Measurements from ENCODE around the gene PDCD1. TPM values are rescaled to one million over a fixed set of nuclear protein-coding genes. Genes with fewer than 3 reads are reported as not detected.
"Not testable (repeated sequence)": the region's sequence is repeated elsewhere in the genome, so short reads cannot be mapped to it uniquely, and the experiment has no call there.

The PDCD1 gene
- total RNA-seq, 2 donors from 2014 or later = 0.21 to 0.35 TPM

DNA sequence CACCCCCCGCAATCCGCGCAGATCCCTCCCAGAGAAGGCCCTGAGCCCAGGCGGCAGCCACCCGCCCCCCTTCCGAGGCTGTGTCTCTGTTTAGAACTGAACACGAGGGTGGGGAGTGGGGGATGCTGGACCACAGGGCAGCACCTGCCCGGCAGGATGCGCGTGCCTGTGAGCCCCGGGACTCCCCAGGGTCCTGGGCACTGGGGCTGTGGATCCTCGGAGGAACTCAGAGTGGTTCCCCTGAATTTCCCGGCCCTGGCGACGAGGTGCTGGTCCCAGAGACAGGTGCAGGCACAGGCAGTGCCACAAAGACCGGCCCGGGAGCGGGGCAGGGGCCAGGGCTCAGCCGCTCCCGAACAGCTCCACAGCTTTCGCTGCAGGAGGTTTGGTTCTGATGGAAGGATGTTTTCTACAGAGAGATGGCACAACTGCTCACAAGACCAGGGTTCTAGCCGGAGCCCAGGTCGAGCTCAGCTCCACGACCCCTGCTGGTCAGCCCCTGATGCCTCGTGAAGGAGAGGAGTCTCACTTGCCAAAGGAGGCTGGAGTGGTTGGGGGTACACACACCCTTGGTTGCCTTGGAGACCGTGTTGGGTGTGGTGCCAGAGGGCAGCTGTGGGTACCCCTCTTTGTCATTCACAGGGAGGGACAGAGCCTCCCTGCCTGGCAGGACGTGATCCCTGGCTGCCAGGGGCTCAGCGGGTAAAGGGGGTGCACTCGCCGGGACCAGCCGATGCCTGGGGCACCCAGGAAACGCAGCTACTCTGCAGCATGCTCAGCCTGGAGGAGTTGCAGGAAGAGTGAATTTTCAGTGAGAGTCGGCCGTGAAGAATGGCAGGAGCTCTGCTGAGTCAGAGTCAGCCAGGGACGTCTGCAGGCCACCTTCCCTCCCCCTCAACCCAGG, 54.1 kb downstream of the PDCD1 start:
- no peak overlapping the region for H3K4me3 ChIP-seq
- intact Hi-C loops (cut with DNase I) = no loop called here

DNA sequence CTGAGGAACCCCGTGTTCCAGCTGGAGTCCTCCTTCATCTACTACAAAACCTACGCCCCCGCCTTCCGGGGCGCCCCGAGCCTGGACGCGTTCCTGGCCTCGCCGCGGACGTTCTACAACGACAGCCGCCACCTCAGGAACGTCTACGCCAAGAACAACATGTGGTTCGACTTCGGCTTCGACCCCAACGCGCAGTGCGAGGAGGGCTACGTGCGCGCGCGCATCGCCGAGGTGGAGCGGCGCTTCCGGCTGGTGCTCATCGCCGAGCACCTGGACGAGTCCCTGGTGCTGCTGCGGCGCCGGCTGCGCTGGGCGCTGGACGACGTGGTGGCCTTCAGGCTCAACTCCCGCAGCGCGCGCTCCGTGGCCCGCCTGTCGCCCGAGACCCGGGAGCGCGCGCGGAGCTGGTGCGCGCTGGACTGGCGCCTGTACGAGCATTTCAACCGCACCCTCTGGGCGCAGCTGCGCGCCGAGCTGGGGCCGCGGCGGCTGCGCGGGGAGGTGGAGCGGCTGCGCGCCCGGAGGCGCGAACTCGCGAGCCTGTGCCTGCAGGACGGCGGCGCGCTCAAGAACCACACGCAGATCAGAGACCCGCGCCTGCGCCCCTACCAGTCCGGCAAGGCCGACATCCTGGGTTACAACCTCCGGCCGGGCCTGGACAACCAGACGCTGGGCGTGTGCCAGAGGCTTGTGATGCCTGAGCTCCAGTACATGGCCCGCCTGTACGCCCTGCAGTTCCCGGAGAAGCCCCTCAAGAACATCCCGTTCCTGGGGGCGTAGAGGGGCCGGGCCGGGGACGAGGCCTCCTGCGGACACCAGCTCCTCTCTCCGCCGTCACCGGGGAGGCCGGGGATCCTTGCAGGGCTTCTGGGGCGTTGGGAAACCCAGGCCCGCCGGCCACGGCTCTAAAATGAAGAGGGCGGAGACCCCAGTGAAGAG, 55.0 kb downstream of the PDCD1 start:
- Histone ChIP-seq H3K4me3 (peak overlapping the region; percentile 20), H3K9me3 (no peaks in the 10 kb centered on the region), H3K9ac (ENCODE audit: low read depth in 2 of 2, low read length in 2 of 2) (no peak overlapping the region), H3K27me3 (peaks cover 6% of the 10 kb centered on the region), H3K36me3 (no peaks in the 10 kb centered on the region), H3K27ac (no peak overlapping the region), H3K4me1 (no peaks in the 10 kb centered on the region)
- TF ChIP-seq, protein P1, sequence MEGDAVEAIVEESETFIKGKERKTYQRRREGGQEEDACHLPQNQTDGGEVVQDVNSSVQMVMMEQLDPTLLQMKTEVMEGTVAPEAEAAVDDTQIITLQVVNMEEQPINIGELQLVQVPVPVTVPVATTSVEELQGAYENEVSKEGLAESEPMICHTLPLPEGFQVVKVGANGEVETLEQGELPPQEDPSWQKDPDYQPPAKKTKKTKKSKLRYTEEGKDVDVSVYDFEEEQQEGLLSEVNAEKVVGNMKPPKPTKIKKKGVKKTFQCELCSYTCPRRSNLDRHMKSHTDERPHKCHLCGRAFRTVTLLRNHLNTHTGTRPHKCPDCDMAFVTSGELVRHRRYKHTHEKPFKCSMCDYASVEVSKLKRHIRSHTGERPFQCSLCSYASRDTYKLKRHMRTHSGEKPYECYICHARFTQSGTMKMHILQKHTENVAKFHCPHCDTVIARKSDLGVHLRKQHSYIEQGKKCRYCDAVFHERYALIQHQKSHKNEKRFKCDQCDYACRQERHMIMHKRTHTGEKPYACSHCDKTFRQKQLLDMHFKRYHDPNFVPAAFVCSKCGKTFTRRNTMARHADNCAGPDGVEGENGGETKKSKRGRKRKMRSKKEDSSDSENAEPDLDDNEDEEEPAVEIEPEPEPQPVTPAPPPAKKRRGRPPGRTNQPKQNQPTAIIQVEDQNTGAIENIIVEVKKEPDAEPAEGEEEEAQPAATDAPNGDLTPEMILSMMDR (IDR thresholded peaks at IDR 0.05) = no peak
- intact Hi-C loops (cut with DNase I) = no loop called here
- peak; percentile 26 for DNase-seq

More for the DNA sequence above, 54.1 kb downstream of the PDCD1 start:
- Histone ChIP-seq H3K36me3 (no peaks in the 10 kb centered on the region), H3K27ac (no peak overlapping the region), H3K27me3 (peaks cover 6% of the 10 kb centered on the region), H3K4me1 (no peaks in the 10 kb centered on the region), H3K9me3 (no peaks in the 10 kb centered on the region), H3K9ac (ENCODE audit: low read depth in 2 of 2, low read length in 2 of 2) (no peak overlapping the region)
- TF ChIP-seq, protein P1 (IDR thresholded peaks at IDR 0.05) = no peak
- DNase-seq = peak; percentile 24

DNA sequence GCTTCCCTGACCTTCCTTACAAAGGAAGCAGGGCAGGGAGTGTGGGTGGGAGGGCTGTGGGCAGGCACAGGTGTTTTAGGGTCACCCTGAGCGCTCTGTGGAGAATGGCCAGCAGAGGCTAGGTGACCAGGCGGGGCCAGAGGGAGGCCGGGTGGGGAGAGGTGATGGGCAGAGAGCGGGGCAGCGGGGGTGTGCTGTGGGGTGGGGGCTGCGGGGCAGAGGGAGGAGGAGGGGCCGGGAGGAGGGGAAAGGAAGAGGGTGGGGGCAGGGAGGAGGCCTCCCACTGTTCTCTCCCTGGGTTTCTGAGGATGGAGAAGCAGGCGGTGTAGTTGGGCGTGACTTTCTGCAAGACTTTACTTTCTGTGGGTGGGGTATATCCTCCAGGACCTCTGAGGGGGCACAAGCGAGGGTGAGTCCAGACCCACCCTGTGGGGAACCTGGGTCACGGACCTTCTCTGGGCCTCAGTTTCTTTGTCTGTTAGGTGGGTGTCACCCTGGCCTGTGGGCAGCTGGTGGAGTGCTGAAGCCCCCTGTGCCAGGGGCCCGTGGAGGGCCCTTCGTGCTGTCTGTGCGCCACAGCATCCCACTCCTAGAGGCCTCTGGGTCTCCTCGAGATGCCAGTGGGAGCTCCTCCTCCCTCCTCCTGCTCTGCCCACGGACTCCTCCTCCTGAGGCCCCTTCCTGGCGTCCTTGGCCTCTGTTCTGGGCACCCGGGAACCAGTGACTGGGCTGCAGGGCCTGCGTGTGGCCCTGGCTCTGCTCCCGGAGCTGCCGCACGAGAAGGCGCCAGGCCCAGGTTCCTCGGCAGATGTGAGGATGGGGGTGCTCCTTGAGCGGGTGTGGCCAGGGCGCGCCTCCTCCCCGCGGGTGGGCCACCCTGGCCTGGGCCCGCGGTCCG, 56.0 kb downstream of the PDCD1 start:
- Histone ChIP-seq H3K4me1 (no peaks in the 10 kb centered on the region), H3K9ac (ENCODE audit: low read depth in 2 of 2, low read length in 2 of 2) (no peak overlapping the region), H3K36me3 (no peaks in the 10 kb centered on the region), H3K9me3 (no peaks in the 10 kb centered on the region), H3K27me3 (peaks cover 6% of the 10 kb centered on the region), H3K4me3 (no peak overlapping the region), H3K27ac (no peak overlapping the region)
- TF ChIP-seq, protein P1 (IDR thresholded peaks at IDR 0.05) = no peak
- peak; percentile 22 for DNase-seq
- intact Hi-C loops (cut with DNase I) = no loop called here

DNA sequence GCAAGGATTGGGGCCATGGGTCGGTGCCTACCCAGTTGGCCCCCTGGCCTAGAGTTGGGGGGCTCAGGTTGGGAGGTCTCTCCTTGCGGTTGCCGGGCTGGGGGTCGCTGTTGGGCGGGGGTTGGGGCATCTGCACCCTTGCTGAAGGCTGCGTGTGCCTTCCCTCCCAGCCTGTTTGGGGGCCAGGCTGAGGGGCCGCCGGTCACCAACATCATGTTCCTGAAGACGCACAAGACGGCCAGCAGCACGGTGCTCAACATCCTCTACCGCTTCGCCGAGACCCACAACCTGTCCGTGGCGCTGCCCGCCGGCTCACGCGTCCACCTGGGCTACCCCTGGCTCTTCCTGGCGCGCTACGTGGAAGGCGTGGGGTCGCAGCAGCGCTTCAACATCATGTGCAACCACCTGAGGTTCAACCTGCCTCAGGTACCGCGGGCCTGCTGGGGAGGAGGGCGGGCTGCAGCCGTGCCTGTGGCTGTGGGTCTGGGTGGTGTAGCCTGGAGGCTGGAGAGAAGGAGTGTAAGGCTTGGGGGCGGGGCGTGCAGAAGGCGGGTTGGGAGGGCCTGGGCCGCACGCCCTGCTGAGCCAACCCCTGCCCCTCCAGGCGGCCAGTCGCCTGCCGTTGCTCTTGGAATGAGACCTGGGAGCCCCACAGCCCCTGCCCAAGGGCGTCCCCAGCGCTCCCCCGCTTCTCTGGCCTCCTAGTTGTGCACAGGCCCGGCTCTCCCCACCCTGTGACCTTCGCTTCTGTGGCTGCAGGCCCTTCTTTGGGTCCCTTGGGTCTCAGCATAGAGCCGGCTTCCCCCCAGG, 56.9 kb downstream of the PDCD1 start:
- no peaks in the 10 kb centered on the region for H3K4me1 ChIP-seq
- TF ChIP-seq, protein P1 (IDR thresholded peaks at IDR 0.05) = no peak
- H3K9ac ChIP-seq (ENCODE audit: low read depth in 2 of 2, low read length in 2 of 2) = no peak overlapping the region
- no peak overlapping the region for H3K4me3 ChIP-seq
- intact Hi-C loops (cut with DNase I) = no loop called here
- no peaks in the 10 kb centered on the region for H3K36me3 ChIP-seq
- DNase-seq = peak; percentile 66
- H3K27ac ChIP-seq = no peak overlapping the region
- peaks cover 6% of the 10 kb centered on the region for H3K27me3 ChIP-seq
- no peaks in the 10 kb centered on the region for H3K9me3 ChIP-seq

DNA sequence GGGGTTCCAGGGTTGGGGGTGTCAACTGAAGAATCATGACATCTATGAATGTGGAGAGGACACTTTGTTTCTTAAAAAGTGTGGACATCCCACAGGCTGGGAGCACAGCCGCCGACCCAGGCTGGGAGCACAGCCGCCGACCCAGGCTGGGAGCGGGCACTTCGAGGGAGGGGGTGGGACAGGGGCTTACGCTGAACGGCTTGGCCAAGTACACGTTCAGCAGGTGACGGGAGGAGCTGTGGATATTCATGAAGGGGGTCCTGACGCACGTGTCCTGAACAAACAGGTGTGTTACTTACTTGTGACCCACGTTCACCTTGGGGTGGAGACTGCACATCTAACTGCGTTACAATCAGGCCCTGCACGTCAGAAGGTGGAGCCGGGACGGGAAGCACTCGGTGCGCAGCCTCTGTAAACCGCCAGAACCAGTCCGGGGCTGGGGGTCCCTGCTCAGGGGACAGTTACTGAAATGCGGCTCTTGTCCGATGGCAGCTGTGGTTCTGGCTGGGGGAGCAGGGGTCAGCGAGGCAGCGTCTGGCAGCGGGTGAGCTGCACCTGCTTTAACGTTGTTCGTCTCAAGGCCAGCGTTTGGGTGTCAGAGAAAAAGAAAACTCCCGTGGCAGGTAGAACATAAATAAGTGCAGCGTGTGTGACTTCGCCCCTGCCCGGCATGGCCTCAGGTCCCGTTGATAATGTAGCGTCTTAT, 58.3 kb downstream of the PDCD1 start:
- H3K27me3 ChIP-seq; H3K9me3 ChIP-seq; intact Hi-C loops (cut with DNase I): not testable (repeated sequence)

More for the DNA sequence above, 58.3 kb downstream of the PDCD1 start:
- not testable (repeated sequence) for H3K9ac ChIP-seq (ENCODE audit: low read depth in 2 of 2, low read length in 2 of 2); H3K27ac ChIP-seq; H3K36me3 ChIP-seq; H3K4me3 ChIP-seq; DNase-seq; H3K4me1 ChIP-seq
